K562 (cell line): ENCODE results near the gene CD300LD. TPM values are rescaled to one million over a fixed set of nuclear protein-coding genes. Genes with fewer than 3 reads are reported as not detected.
A peak's percentile ranks its signal among the peaks of the same experiment; 100 is the strongest.

Experiments
- ATAC-seq: fragments of 200-7000 bp; cut with Tn5 transposase; 3 replicates; pipeline ENCODE4 v1.9.1; 2020; ENCODE audit warnings: moderate library complexity
- BruUV-seq: library from RNA; stranded (reverse); fragments of 400-500 nt; replicated peaks from 2 replicates; lab custom pipeline; 2021; lab: Mats Ljungman, UMichigan
- CTCF ChIA-PET: fragments of 300-600 bp; formaldehyde crosslinking; extraction: SDS; loops from one replicate; lab custom pipeline; 2021; ENCODE audit warnings: low intra/inter-chr PET ratio; lab: Yijun Ruan, JAX
- POLR2A ChIA-PET: fragments of 300-600, 350-650 bp; sonication (Branson Sonifier 250); formaldehyde crosslinking; extraction: SDS; loops from one replicate; lab custom pipeline; 2021; ENCODE audit warnings: antibody characterized with exemption, inconsistent platforms; lab: Yijun Ruan, JAX
- DNase-seq, 4 experiments: peaks; one replicate each; pipeline versions ENCODE4 v3.0.0 to v3.0.0-alpha.2; 2011 to 2018; ENCODE audit warnings: low spot score in 3 of 4, mixed read lengths in 3 of 4; ENCODE audit errors: extremely low read depth in 1 of 4
- FAIRE-seq: peaks from 2 replicates; lab custom pipeline; 2011; peaks lifted over from hg19 to GRCh38; lab: Jason Lieb, UNC
- H2AFZ ChIP-seq: 2 replicates; pipeline ENCODE4 v1.6.0; 2011; ENCODE audit warnings: low read depth, low read length, control low read depth, inconsistent platforms
- H3K27ac ChIP-seq: fragments of 200-600 bp; 3 replicates; pipeline ENCODE4 v1.8.0; 2011; ENCODE audit warnings: low read depth, mild to moderate bottlenecking, control low read depth, inconsistent platforms, low read length, moderate library complexity, mixed read lengths; ENCODE audit errors: extremely low read depth
- H3K27me3 ChIP-seq, 2 experiments: fragments of 300-600 bp in 1 of 2; 2 replicates in 1 of 2; 3 replicates in 1 of 2; pipeline versions ENCODE4 v1.6.0 to v1.8.0; 2011; ENCODE audit warnings: inconsistent platforms in 2 of 2, low read length in 2 of 2, mild to moderate bottlenecking in 1 of 2, mixed read lengths in 1 of 2, moderate library complexity in 1 of 2; ENCODE audit not compliant: control insufficient read depth in 2 of 2, insufficient read depth in 2 of 2
- H3K36me3 ChIP-seq: fragments of 300-600 bp; 3 replicates; pipeline ENCODE4 v1.8.0; 2011; ENCODE audit warnings: mild to moderate bottlenecking, low read length, inconsistent platforms; ENCODE audit not compliant: control insufficient read depth, insufficient read depth
- H3K4me1 ChIP-seq, 2 experiments: fragments of 200-600 bp in 1 of 2; replicated peaks in 1 of 2; 2 replicates in 1 of 2; 3 replicates in 1 of 2; pipeline versions ENCODE4 v1.5.1 to v1.8.0; 2011; ENCODE audit warnings: inconsistent platforms in 2 of 2, low read length in 2 of 2, mild to moderate bottlenecking in 1 of 2, mixed read lengths in 1 of 2, moderate library complexity in 1 of 2; ENCODE audit not compliant: control insufficient read depth in 2 of 2, insufficient read depth in 2 of 2
- H3K4me2 ChIP-seq: 2 replicates; pipeline ENCODE4 v1.6.1; 2011; ENCODE audit warnings: low read length, control low read depth, inconsistent platforms, mixed read lengths; ENCODE audit not compliant: insufficient read depth
- H3K4me3 ChIP-seq: fragments of 200-600 bp; sonication (generic), shearing (Covaris generic); 2 replicates; pipeline ENCODE4 v1.5.1; 2016; ENCODE audit warnings: control low read depth, inconsistent platforms
- H3K79me2 ChIP-seq: fragments of 200-600 bp; 3 replicates; pipeline ENCODE4 v1.8.0; 2011; ENCODE audit warnings: low read length, inconsistent platforms; ENCODE audit not compliant: control insufficient read depth, insufficient read depth
- H3K9ac ChIP-seq, 2 experiments: 2 replicates each; pipeline versions ENCODE4 v1.6.0 to v1.6.1; 2011; ENCODE audit warnings: low read depth in 2 of 2, low read length in 2 of 2, control low read depth in 1 of 2, inconsistent platforms in 1 of 2, mild to moderate bottlenecking in 1 of 2, mixed read lengths in 1 of 2; ENCODE audit not compliant: insufficient read depth in 1 of 2
- H3K9me1 ChIP-seq: one replicate; pipeline ENCODE4 v1.6.0; 2011; ENCODE audit warnings: inconsistent platforms, mild to moderate bottlenecking, low read length, moderate library complexity; ENCODE audit not compliant: control insufficient read depth, insufficient read depth
- H3K9me3 ChIP-seq: replicated peaks from 2 replicates; pipeline ENCODE4 v1.5.1; 2011; ENCODE audit warnings: low read depth, low read length, inconsistent platforms; ENCODE audit not compliant: control insufficient read depth, insufficient read depth
- H4K20me1 ChIP-seq: replicated peaks from 2 replicates; pipeline ENCODE4 v1.6.1; 2011; ENCODE audit warnings: low read length, inconsistent platforms, mixed read lengths; ENCODE audit not compliant: control insufficient read depth, insufficient read depth
- whole genome bisulfite sequencing: fragments of 100-300 bp; shearing (Covaris generic); methylation state at CpG from one replicate; pipeline ENCODE4 v1.1.6; 2016; ENCODE audit warnings: low coverage, mixed read lengths; ENCODE audit not compliant: insufficient coverage; ENCODE audit errors: missing lambda C conversion rate; 5-methylcytosine and 5-hydroxymethylcytosine counted together
- in situ Hi-C: fragments of 300-500 bp; cut with MboI; formaldehyde crosslinking; loops from 4 replicates; pipeline ENCODE4 v1.15.0; 2018; ENCODE audit warnings: inconsistent platforms, mixed read lengths
- intact Hi-C: fragments of 100-400 bp; cut with micrococcal nuclease; formaldehyde crosslinking; loops from 2 replicates; pipeline ENCODE4 v1.14.2; 2022
- polyA plus RNA-seq, 8 experiments: library from polyadenylated mRNA; depleted of rRNA in 4 of 8; stranded (reverse) in 5 of 8; unstranded in 3 of 8; fragments of >200 nt; fragmentation: Nextera tagmentation in 2 of 8; fragmentation: Illumina TruSeq in 1 of 8; extraction: Ambion mirVana in 2 of 8; extraction: Trizol in 1 of 8; gene quantifications; 2 replicates each; pipeline versions ENCODE4 v1.2.1 to v1.2.3, GENCODE V29; 2011 to 2014; ENCODE audit warnings: inconsistent platforms in 1 of 8, missing spikeins in 1 of 8
- total RNA-seq, 7 experiments: library from RNA; depleted of rRNA in 6 of 7; stranded (reverse); fragments of >200 nt in 6 of 7; fragmentation: Illumina TruSeq in 2 of 7; extraction: Trizol in 2 of 7; gene quantifications; 2 replicates each; pipeline versions ENCODE4 v1.2.1 to v1.2.3, GENCODE V29; 2011 to 2021; ENCODE audit warnings: low replicate concordance in 1 of 7
- TF ChIP-seq, protein P1 (sequence below), 2 experiments: fragments of 450-650 bp in 1 of 2; sonication (generic) in 1 of 2; formaldehyde crosslinking in 1 of 2; IDR thresholded peaks in 1 of 2; conservative IDR thresholded peaks in 1 of 2; 2 replicates each; pipeline versions ENCODE4 v1.6.1 to v1.8.1; 2016 to 2023; ENCODE audit warnings: mild to moderate bottlenecking in 2 of 2, moderate library complexity in 2 of 2, inconsistent platforms in 1 of 2, missing genetic modification reagents in 1 of 2
- TF ChIP-seq, protein P2 (sequence below): fragments of 450-650 bp; IDR thresholded peaks from 2 replicates; pipeline ENCODE4 v1.6.1; 2016; ENCODE audit warnings: mild to moderate bottlenecking, moderate library complexity

The CD300LD gene
- total and polyA plus RNA-seq, 9 of the 15 experiments (the other 6 are each of a cell fraction or from before 2014, with no cell fraction given), result not detected

DNA sequence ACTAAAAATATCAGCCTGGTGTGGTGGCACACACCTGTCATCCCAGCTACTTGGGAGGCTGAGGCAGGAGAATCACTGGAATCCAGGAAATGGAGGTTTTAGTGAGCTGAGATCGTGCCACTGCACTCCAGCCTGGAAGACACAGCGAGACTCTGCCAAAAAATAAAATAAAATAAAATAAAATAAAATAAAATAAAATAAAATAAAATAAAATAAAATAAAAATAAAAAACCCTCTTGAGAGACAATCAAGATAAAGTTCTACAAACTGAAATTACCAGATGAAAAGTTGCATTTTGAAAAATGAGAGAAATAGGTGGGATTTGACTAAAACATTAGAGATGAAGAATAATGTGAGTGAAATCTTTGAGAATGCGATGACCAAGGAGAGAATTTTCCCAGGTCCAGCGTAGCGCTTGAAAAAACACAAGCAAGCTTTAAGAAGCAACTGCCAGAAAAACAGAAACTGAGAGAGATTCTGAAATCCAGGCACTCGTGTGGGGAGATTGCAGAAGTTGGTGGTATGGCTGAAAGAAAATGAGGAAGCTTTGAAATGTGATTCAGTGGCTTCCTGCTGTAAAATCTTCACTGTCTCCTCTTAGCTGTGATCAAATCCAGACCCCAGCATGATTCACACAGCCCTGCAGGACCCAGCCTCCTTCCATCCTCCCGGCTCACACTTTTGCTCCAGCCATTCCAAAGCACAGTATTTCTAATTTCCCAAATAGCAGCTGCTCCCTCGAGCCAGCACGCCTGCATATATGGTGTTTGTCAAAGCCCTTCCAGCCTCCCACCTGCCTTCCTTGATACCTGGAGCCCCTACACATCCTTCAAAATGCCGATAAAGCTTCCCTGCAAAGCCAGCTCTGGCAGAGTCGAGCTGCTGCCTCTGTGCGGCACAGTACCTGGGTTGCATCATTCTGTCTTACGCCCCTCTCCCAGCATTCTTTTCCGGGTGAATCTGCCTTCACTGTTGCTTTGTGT, 39.7 kb upstream of the CD300LD start:
- Histone ChIP-seq H3K9me3 (no peaks in the 10 kb centered on the region), H3K4me2 (no peak overlapping the region), H3K9me1 (no peaks in the 10 kb centered on the region), H3K9ac (no peak overlapping the region), H3K79me2 (no peaks in the 10 kb centered on the region), H3K4me1 (no peaks in the 10 kb centered on the region), H3K27ac (no peak overlapping the region), H2AFZ (no peak overlapping the region), H3K36me3 (no peaks in the 10 kb centered on the region), H4K20me1 (no peaks in the 10 kb centered on the region), H3K4me3 (no peak overlapping the region)
- FAIRE-seq (no peak), DNase-seq (no peak), ATAC-seq (no peak; the same call in 1 of the 3 replicates)
- POLR2A ChIA-PET, result interaction anchor here (0.7 to 0.9 kb wide), 3 partner anchors 21 to 132 kb away, joined by 3 to 5 read pairs (median 3); no protein-coding TSS in a partner anchor
- intact Hi-C loops (no loop called here), in situ Hi-C loops (no loop called here)
- BruUV-seq, result no TSS peak
- whole genome bisulfite sequencing, result 2% methylated on average over 14 of the region's 14 CpGs
- TF ChIP-seq, protein P1, sequence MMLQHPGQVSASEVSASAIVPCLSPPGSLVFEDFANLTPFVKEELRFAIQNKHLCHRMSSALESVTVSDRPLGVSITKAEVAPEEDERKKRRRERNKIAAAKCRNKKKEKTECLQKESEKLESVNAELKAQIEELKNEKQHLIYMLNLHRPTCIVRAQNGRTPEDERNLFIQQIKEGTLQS (IDR thresholded peaks at IDR 0.05), result 0 out of 2 replicates have a peak, but pooled peaks have one; percentile 12
- TF ChIP-seq, protein P1 (CRISPR knock-in tag; conservative IDR thresholded peaks at IDR 0.05), result no peak
- TF ChIP-seq, protein P2, sequence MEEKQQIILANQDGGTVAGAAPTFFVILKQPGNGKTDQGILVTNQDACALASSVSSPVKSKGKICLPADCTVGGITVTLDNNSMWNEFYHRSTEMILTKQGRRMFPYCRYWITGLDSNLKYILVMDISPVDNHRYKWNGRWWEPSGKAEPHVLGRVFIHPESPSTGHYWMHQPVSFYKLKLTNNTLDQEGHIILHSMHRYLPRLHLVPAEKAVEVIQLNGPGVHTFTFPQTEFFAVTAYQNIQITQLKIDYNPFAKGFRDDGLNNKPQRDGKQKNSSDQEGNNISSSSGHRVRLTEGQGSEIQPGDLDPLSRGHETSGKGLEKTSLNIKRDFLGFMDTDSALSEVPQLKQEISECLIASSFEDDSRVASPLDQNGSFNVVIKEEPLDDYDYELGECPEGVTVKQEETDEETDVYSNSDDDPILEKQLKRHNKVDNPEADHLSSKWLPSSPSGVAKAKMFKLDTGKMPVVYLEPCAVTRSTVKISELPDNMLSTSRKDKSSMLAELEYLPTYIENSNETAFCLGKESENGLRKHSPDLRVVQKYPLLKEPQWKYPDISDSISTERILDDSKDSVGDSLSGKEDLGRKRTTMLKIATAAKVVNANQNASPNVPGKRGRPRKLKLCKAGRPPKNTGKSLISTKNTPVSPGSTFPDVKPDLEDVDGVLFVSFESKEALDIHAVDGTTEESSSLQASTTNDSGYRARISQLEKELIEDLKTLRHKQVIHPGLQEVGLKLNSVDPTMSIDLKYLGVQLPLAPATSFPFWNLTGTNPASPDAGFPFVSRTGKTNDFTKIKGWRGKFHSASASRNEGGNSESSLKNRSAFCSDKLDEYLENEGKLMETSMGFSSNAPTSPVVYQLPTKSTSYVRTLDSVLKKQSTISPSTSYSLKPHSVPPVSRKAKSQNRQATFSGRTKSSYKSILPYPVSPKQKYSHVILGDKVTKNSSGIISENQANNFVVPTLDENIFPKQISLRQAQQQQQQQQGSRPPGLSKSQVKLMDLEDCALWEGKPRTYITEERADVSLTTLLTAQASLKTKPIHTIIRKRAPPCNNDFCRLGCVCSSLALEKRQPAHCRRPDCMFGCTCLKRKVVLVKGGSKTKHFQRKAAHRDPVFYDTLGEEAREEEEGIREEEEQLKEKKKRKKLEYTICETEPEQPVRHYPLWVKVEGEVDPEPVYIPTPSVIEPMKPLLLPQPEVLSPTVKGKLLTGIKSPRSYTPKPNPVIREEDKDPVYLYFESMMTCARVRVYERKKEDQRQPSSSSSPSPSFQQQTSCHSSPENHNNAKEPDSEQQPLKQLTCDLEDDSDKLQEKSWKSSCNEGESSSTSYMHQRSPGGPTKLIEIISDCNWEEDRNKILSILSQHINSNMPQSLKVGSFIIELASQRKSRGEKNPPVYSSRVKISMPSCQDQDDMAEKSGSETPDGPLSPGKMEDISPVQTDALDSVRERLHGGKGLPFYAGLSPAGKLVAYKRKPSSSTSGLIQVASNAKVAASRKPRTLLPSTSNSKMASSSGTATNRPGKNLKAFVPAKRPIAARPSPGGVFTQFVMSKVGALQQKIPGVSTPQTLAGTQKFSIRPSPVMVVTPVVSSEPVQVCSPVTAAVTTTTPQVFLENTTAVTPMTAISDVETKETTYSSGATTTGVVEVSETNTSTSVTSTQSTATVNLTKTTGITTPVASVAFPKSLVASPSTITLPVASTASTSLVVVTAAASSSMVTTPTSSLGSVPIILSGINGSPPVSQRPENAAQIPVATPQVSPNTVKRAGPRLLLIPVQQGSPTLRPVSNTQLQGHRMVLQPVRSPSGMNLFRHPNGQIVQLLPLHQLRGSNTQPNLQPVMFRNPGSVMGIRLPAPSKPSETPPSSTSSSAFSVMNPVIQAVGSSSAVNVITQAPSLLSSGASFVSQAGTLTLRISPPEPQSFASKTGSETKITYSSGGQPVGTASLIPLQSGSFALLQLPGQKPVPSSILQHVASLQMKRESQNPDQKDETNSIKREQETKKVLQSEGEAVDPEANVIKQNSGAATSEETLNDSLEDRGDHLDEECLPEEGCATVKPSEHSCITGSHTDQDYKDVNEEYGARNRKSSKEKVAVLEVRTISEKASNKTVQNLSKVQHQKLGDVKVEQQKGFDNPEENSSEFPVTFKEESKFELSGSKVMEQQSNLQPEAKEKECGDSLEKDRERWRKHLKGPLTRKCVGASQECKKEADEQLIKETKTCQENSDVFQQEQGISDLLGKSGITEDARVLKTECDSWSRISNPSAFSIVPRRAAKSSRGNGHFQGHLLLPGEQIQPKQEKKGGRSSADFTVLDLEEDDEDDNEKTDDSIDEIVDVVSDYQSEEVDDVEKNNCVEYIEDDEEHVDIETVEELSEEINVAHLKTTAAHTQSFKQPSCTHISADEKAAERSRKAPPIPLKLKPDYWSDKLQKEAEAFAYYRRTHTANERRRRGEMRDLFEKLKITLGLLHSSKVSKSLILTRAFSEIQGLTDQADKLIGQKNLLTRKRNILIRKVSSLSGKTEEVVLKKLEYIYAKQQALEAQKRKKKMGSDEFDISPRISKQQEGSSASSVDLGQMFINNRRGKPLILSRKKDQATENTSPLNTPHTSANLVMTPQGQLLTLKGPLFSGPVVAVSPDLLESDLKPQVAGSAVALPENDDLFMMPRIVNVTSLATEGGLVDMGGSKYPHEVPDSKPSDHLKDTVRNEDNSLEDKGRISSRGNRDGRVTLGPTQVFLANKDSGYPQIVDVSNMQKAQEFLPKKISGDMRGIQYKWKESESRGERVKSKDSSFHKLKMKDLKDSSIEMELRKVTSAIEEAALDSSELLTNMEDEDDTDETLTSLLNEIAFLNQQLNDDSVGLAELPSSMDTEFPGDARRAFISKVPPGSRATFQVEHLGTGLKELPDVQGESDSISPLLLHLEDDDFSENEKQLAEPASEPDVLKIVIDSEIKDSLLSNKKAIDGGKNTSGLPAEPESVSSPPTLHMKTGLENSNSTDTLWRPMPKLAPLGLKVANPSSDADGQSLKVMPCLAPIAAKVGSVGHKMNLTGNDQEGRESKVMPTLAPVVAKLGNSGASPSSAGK, result no peak
- TF ChIP-seq, all 486 proteins: peak for 1
- CTCF ChIA-PET, result no interaction called here
- H3K27me3 ChIP-seq, result peaks cover 18 to 48% of the 10 kb centered on the region in 2 experiments; a peak in 4 of 5 replicates
